B cell (primary cell): ENCODE data around the gene RTN4RL2. TPM values are rescaled to one million over a fixed set of nuclear protein-coding genes. Genes with fewer than 3 reads are reported as not detected.

Source experiments
- ATAC-seq: fragments of 200-7000 bp; cut with Tn5 transposase; one replicate; pipeline ENCODE4 v1.10.0; 2021; ENCODE audit warnings: low read depth, mild to moderate bottlenecking, moderate number of reproducible peaks, moderate library complexity
- CTCF ChIA-PET: fragments of 350-600 bp; sonication (Branson Sonifier 250); formaldehyde crosslinking; loops from one replicate; lab custom pipeline; 2021; ENCODE audit warnings: antibody characterized with exemption, inconsistent platforms; lab: Charles Lee
- POLR2A ChIA-PET: fragments of 350-600 bp; sonication (Branson Sonifier 250); formaldehyde crosslinking; loops from one replicate; lab custom pipeline; 2021; ENCODE audit warnings: antibody characterized with exemption; lab: Charles Lee
- DNase-seq: peaks from one replicate; pipeline ENCODE4 v3.0.0; 2013
- H2AFZ ChIP-seq: 2 replicates; pipeline ENCODE4 v1.6.1; 2012; ENCODE audit warnings: mild to moderate bottlenecking, low read depth, low read length; ENCODE audit not compliant: insufficient read depth, poor library complexity, severe bottlenecking
- H3K27ac ChIP-seq, 2 donors: 1 replicate in 1 of 2; 2 replicates in 1 of 2; pipeline ENCODE4 v1.5.1; 2012 to 2013; ENCODE audit warnings: low read length in 2 of 2, mild to moderate bottlenecking in 2 of 2, moderate library complexity in 1 of 2
- H3K27me3 ChIP-seq, 4 experiments: fragments of 200-600 bp in 1 of 4; sonication (generic) in 1 of 4; replicated peaks in 1 of 4; 1 replicate in 2 of 4; 2 replicates in 2 of 4; pipeline versions ENCODE4 v1.6.1 to v1.7.0; 2013 to 2016; ENCODE audit warnings: low read length in 3 of 4, mild to moderate bottlenecking in 2 of 4, mixed read lengths in 1 of 4, moderate library complexity in 1 of 4; ENCODE audit not compliant: insufficient read depth in 4 of 4, control insufficient read depth in 3 of 4; ENCODE audit errors: control extremely low read depth in 1 of 4
- H3K36me3 ChIP-seq, 2 experiments: replicated peaks in 1 of 2; 1 replicate in 1 of 2; 2 replicates in 1 of 2; pipeline versions ENCODE4 v1.6.1 to v1.7.1; 2013; ENCODE audit warnings: low read length in 1 of 2; ENCODE audit not compliant: insufficient read depth in 2 of 2, control insufficient read depth in 1 of 2; ENCODE audit errors: control extremely low read depth in 1 of 2, extremely low read depth in 1 of 2
- H3K4me1 ChIP-seq, 2 donors: fragments of 200-600 bp in 1 of 2; sonication (generic) in 1 of 2; 1 replicate in 1 of 2; 2 replicates in 1 of 2; pipeline versions ENCODE4 v1.5.1 to v1.6.1; 2013 to 2017; ENCODE audit warnings: low read length in 2 of 2; ENCODE audit not compliant: control insufficient read depth in 2 of 2, insufficient read depth in 2 of 2
- H3K4me2 ChIP-seq: replicated peaks from 2 replicates; pipeline ENCODE3; 2012; ENCODE audit warnings: mild to moderate bottlenecking, low read depth, low read length; ENCODE audit not compliant: poor library complexity, severe bottlenecking
- H3K4me3 ChIP-seq, 5 experiments: fragments of 200-600 bp in 1 of 5; sonication (generic) in 1 of 5; 1 replicate in 3 of 5; 2 replicates in 2 of 5; pipeline versions ENCODE4 v1.5.1 to v1.7.0; 2011 to 2016; ENCODE audit warnings: low read length in 4 of 5, mild to moderate bottlenecking in 4 of 5, low read depth in 2 of 5, control low read depth in 1 of 5, moderate library complexity in 1 of 5; ENCODE audit not compliant: insufficient read depth in 1 of 5; ENCODE audit errors: control extremely low read depth in 1 of 5, extremely low read depth in 1 of 5
- H3K79me2 ChIP-seq: fragments of 200-600 bp; sonication (generic); one replicate; pipeline ENCODE4 v1.6.0; 2016; ENCODE audit warnings: low read length; ENCODE audit not compliant: control insufficient read depth, insufficient read depth
- H3K9ac ChIP-seq: fragments of 200-600 bp; sonication (generic); 2 replicates; pipeline ENCODE4 v1.6.1; 2017; ENCODE audit warnings: mild to moderate bottlenecking, low read length, moderate library complexity
- H3K9me3 ChIP-seq, 3 donors: one replicate each; pipeline versions ENCODE4 v1.6.1 to v1.7.1; 2013; ENCODE audit warnings: low read length in 2 of 3; ENCODE audit not compliant: control insufficient read depth in 2 of 3, insufficient read depth in 1 of 3; ENCODE audit errors: control extremely low read depth in 1 of 3
- H4K20me1 ChIP-seq: 2 replicates; pipeline ENCODE4 v1.6.0; 2012; ENCODE audit warnings: mild to moderate bottlenecking, low read length; ENCODE audit not compliant: insufficient read depth, control insufficient read depth, poor library complexity, severe bottlenecking
- H3K27ac Mint-ChIP-seq: one replicate; pipeline ENCODE4 v1.8.0; 2021; ENCODE audit warnings: mixed read lengths
- H3K27me3 Mint-ChIP-seq: one replicate; pipeline ENCODE4 v1.8.0; 2021; ENCODE audit warnings: mixed read lengths
- H3K4me1 Mint-ChIP-seq: one replicate; pipeline ENCODE4 v1.8.0; 2021; ENCODE audit warnings: mixed read lengths
- H3K4me3 Mint-ChIP-seq: one replicate; pipeline ENCODE4 v1.8.0; 2021; ENCODE audit warnings: mixed read lengths
- H3K9me3 Mint-ChIP-seq: one replicate; pipeline ENCODE4 v1.8.0; 2022; ENCODE audit warnings: mixed read lengths; ENCODE audit not compliant: insufficient read depth
- CTCF ChIP-seq: fragments of 200-600 bp; IDR thresholded peaks from one replicate; pipeline ENCODE4 v1.8.0; 2022; ENCODE audit warnings: antibody characterized with exemption, mild to moderate bottlenecking
- EZH2 ChIP-seq: IDR thresholded peaks from 2 replicates; pipeline ENCODE4 v1.6.1; 2012; ENCODE audit warnings: borderline replicate concordance, low read depth, mild to moderate bottlenecking, moderate library complexity, low read length; ENCODE audit not compliant: insufficient read depth, poor library complexity, severe bottlenecking
- WGBS: methylation state at CpG from one replicate; pipeline ENCODE4 v1.1.5; 2013; ENCODE audit warnings: missing lambda C conversion rate; ENCODE audit not compliant: insufficient coverage; 5-methylcytosine and 5-hydroxymethylcytosine counted together
- intact Hi-C: fragments of 100-400 bp; cut with micrococcal nuclease; formaldehyde crosslinking; loops from one replicate; pipeline ENCODE4 v1.10.0; 2022
- polyA plus RNA-seq: library from polyadenylated mRNA; depleted of rRNA; stranded (reverse); fragments of >200 nt; gene quantifications from 2 replicates; pipeline ENCODE4 v1.2.3, GENCODE V29; 2012
- total RNA-seq, 2 donors: library from RNA; stranded (reverse); fragments of 120-200 nt in 1 of 2; gene quantifications; 1 replicate in 1 of 2; 2 replicates in 1 of 2; pipeline versions ENCODE4 v1.2.3 to v1.2.4, GENCODE V29; 2013 to 2022

The RTN4RL2 gene
- total and polyA plus RNA-seq, 2 donors (not counting 1 experiment from before 2014, with no cell fraction given) = 0.12 to 0.13 TPM

- TF ChIP-seq CTCF (peak; percentile 97), EZH2 (no peak)
- Mint-ChIP-seq H3K4me3 (peak overlapping the region; percentile 67), H3K27ac (no peak overlapping the region), H3K27me3 (peaks cover 48% of the 10 kb centered on the region), H3K9me3 (no peaks in the 10 kb centered on the region), H3K4me1 (peaks cover 26% of the 10 kb centered on the region)
- Histone ChIP-seq H3K9me3 (peaks cover 0 to 16% (median 0%) of the 10 kb centered on the region in 3 donors), H3K27ac (no peak overlapping the region), H4K20me1 (peaks cover 12% of the 10 kb centered on the region), H3K4me2 (peak overlapping the region; percentile 95), H3K4me3 (no peak overlapping the region), H2AFZ (no peak overlapping the region), H3K36me3 (no peaks in the 10 kb centered on the region), H3K27me3 (peaks cover 0 to 51% (median 28%) of the 10 kb centered on the region in 4 experiments), H3K9ac (peak overlapping the region; percentile 62), H3K4me1 (peaks cover 37 to 41% of the 10 kb centered on the region in 2 donors), H3K79me2 (no peaks in the 10 kb centered on the region)
- WGBS = 21% methylated on average over 15 of the region's 19 CpGs
- peak; percentile 70 for ATAC-seq
- ChIA-PET POLR2A (interaction anchor here (1.1 to 1.4 kb wide), 2 partner anchors 27 to 74 kb away, joined by 3 to 4 read pairs; partner anchors contain the start of gene TIMM10), CTCF (interaction anchor here (0.9 to 9.6 kb wide), 45 partner anchors 9 to 1701 kb away, joined by 3 to 348 read pairs (median 6); partner anchors contain the start of genes MED19, P2RX3, SLC43A1 and SLC43A3)
- intact Hi-C loops = loop anchor here (1.0 to 5.0 kb wide), 7 partner anchors 23 to 1056 kb away; partner anchors contain the start of gene UBE2L6
- DNase-seq = peak; percentile 86
Observed at GRCh38 chr11:57456960-57457642, 3.2 kb upstream of the RTN4RL2 start.

- DNase-seq = no peak
- CTCF ChIA-PET = interaction anchor here (0.6 to 9.6 kb wide), 53 partner anchors 8 to 1700 kb away, joined by 3 to 348 read pairs (median 6); partner anchors contain the start of genes MED19, P2RX3, SLC43A1 and SLC43A3
Observed at GRCh38 chr11:57457643-57458023, 2.7 kb upstream of the RTN4RL2 start.

More at GRCh38 chr11:57457643-57458023, 2.7 kb upstream of the RTN4RL2 start:
- H3K4me1 ChIP-seq = peaks cover 37 to 41% of the 10 kb centered on the region in 2 donors
- no peaks in the 10 kb centered on the region for H3K36me3 ChIP-seq
- intact Hi-C loops = loop anchor here (1.0 to 5.0 kb wide), 7 partner anchors 23 to 1055 kb away; partner anchors contain the start of gene UBE2L6
- no peak overlapping the region for H3K4me3 ChIP-seq
- 0% methylated on average over 1 of the region's 7 CpGs for WGBS
- peak overlapping the region; percentile 95 for H3K4me2 ChIP-seq
- H4K20me1 ChIP-seq = peaks cover 12% of the 10 kb centered on the region
- no peaks in the 10 kb centered on the region for H3K79me2 ChIP-seq
- TF ChIP-seq CTCF (peak; percentile 72), EZH2 (no peak)
- ATAC-seq = peak; percentile 10
- H2AFZ ChIP-seq = no peak overlapping the region
- H3K27ac ChIP-seq = no peak overlapping the region
- Mint-ChIP-seq H3K4me3 (peak overlapping the region; percentile 67), H3K4me1 (peaks cover 26% of the 10 kb centered on the region), H3K9me3 (no peaks in the 10 kb centered on the region), H3K27me3 (peaks cover 48% of the 10 kb centered on the region), H3K27ac (no peak overlapping the region)
- peaks cover 0 to 51% (median 28%) of the 10 kb centered on the region in 4 experiments for H3K27me3 ChIP-seq
- H3K9me3 ChIP-seq = peaks cover 0 to 16% (median 0%) of the 10 kb centered on the region in 3 donors
- POLR2A ChIA-PET = interaction anchor here (0.6 to 1.4 kb wide), 3 partner anchors 26 to 73 kb away, joined by 3 to 7 read pairs (median 4); partner anchors contain the start of gene TIMM10
- H3K9ac ChIP-seq = peak overlapping the region; percentile 62
